B cell (primary cell): ENCODE data around the gene PITPNM1. TPM values are rescaled to one million over a fixed set of nuclear protein-coding genes. Genes with fewer than 3 reads are reported as not detected.

Experiments
- ATAC-seq: fragments of 200-7000 bp; cut with Tn5 transposase; one replicate; pipeline ENCODE4 v1.10.0; 2021; ENCODE audit warnings: low read depth, mild to moderate bottlenecking, moderate number of reproducible peaks, moderate library complexity
- CTCF ChIA-PET: fragments of 350-600 bp; sonication (Branson Sonifier 250); formaldehyde crosslinking; loops from one replicate; lab custom pipeline; 2021; ENCODE audit warnings: antibody characterized with exemption, inconsistent platforms; lab: Charles Lee
- POLR2A ChIA-PET: fragments of 350-600 bp; sonication (Branson Sonifier 250); formaldehyde crosslinking; loops from one replicate; lab custom pipeline; 2021; ENCODE audit warnings: antibody characterized with exemption; lab: Charles Lee
- DNase-seq: peaks from one replicate; pipeline ENCODE4 v3.0.0; 2013
- H2AFZ ChIP-seq: 2 replicates; pipeline ENCODE4 v1.6.1; 2012; ENCODE audit warnings: mild to moderate bottlenecking, low read depth, low read length; ENCODE audit not compliant: insufficient read depth, poor library complexity, severe bottlenecking
- H3K27ac ChIP-seq, 2 donors: 1 replicate in 1 of 2; 2 replicates in 1 of 2; pipeline ENCODE4 v1.5.1; 2012 to 2013; ENCODE audit warnings: low read length in 2 of 2, mild to moderate bottlenecking in 2 of 2, moderate library complexity in 1 of 2
- H3K27me3 ChIP-seq, 4 experiments: fragments of 200-600 bp in 1 of 4; sonication (generic) in 1 of 4; replicated peaks in 1 of 4; 1 replicate in 2 of 4; 2 replicates in 2 of 4; pipeline versions ENCODE4 v1.6.1 to v1.7.0; 2013 to 2016; ENCODE audit warnings: low read length in 3 of 4, mild to moderate bottlenecking in 2 of 4, mixed read lengths in 1 of 4, moderate library complexity in 1 of 4; ENCODE audit not compliant: insufficient read depth in 4 of 4, control insufficient read depth in 3 of 4; ENCODE audit errors: control extremely low read depth in 1 of 4
- H3K36me3 ChIP-seq, 2 experiments: replicated peaks in 1 of 2; 1 replicate in 1 of 2; 2 replicates in 1 of 2; pipeline versions ENCODE4 v1.6.1 to v1.7.1; 2013; ENCODE audit warnings: low read length in 1 of 2; ENCODE audit not compliant: insufficient read depth in 2 of 2, control insufficient read depth in 1 of 2; ENCODE audit errors: control extremely low read depth in 1 of 2, extremely low read depth in 1 of 2
- H3K4me1 ChIP-seq, 2 donors: fragments of 200-600 bp in 1 of 2; sonication (generic) in 1 of 2; 1 replicate in 1 of 2; 2 replicates in 1 of 2; pipeline versions ENCODE4 v1.5.1 to v1.6.1; 2013 to 2017; ENCODE audit warnings: low read length in 2 of 2; ENCODE audit not compliant: control insufficient read depth in 2 of 2, insufficient read depth in 2 of 2
- H3K4me2 ChIP-seq: replicated peaks from 2 replicates; pipeline ENCODE3; 2012; ENCODE audit warnings: mild to moderate bottlenecking, low read depth, low read length; ENCODE audit not compliant: poor library complexity, severe bottlenecking
- H3K4me3 ChIP-seq, 5 experiments: fragments of 200-600 bp in 1 of 5; sonication (generic) in 1 of 5; 1 replicate in 3 of 5; 2 replicates in 2 of 5; pipeline versions ENCODE4 v1.5.1 to v1.7.0; 2011 to 2016; ENCODE audit warnings: low read length in 4 of 5, mild to moderate bottlenecking in 4 of 5, low read depth in 2 of 5, control low read depth in 1 of 5, moderate library complexity in 1 of 5; ENCODE audit not compliant: insufficient read depth in 1 of 5; ENCODE audit errors: control extremely low read depth in 1 of 5, extremely low read depth in 1 of 5
- H3K79me2 ChIP-seq: fragments of 200-600 bp; sonication (generic); one replicate; pipeline ENCODE4 v1.6.0; 2016; ENCODE audit warnings: low read length; ENCODE audit not compliant: control insufficient read depth, insufficient read depth
- H3K9ac ChIP-seq: fragments of 200-600 bp; sonication (generic); 2 replicates; pipeline ENCODE4 v1.6.1; 2017; ENCODE audit warnings: mild to moderate bottlenecking, low read length, moderate library complexity
- H3K9me3 ChIP-seq, 3 donors: one replicate each; pipeline versions ENCODE4 v1.6.1 to v1.7.1; 2013; ENCODE audit warnings: low read length in 2 of 3; ENCODE audit not compliant: control insufficient read depth in 2 of 3, insufficient read depth in 1 of 3; ENCODE audit errors: control extremely low read depth in 1 of 3
- H4K20me1 ChIP-seq: 2 replicates; pipeline ENCODE4 v1.6.0; 2012; ENCODE audit warnings: mild to moderate bottlenecking, low read length; ENCODE audit not compliant: insufficient read depth, control insufficient read depth, poor library complexity, severe bottlenecking
- H3K27ac Mint-ChIP-seq: one replicate; pipeline ENCODE4 v1.8.0; 2021; ENCODE audit warnings: mixed read lengths
- H3K27me3 Mint-ChIP-seq: one replicate; pipeline ENCODE4 v1.8.0; 2021; ENCODE audit warnings: mixed read lengths
- H3K4me1 Mint-ChIP-seq: one replicate; pipeline ENCODE4 v1.8.0; 2021; ENCODE audit warnings: mixed read lengths
- H3K4me3 Mint-ChIP-seq: one replicate; pipeline ENCODE4 v1.8.0; 2021; ENCODE audit warnings: mixed read lengths
- H3K9me3 Mint-ChIP-seq: one replicate; pipeline ENCODE4 v1.8.0; 2022; ENCODE audit warnings: mixed read lengths; ENCODE audit not compliant: insufficient read depth
- EZH2 ChIP-seq: IDR thresholded peaks from 2 replicates; pipeline ENCODE4 v1.6.1; 2012; ENCODE audit warnings: borderline replicate concordance, low read depth, mild to moderate bottlenecking, moderate library complexity, low read length; ENCODE audit not compliant: insufficient read depth, poor library complexity, severe bottlenecking
- WGBS: methylation state at CpG from one replicate; pipeline ENCODE4 v1.1.5; 2013; ENCODE audit warnings: missing lambda C conversion rate; ENCODE audit not compliant: insufficient coverage; 5-methylcytosine and 5-hydroxymethylcytosine counted together
- intact Hi-C: fragments of 100-400 bp; cut with micrococcal nuclease; formaldehyde crosslinking; loops from one replicate; pipeline ENCODE4 v1.10.0; 2022
- polyA plus RNA-seq: library from polyadenylated mRNA; depleted of rRNA; stranded (reverse); fragments of >200 nt; gene quantifications from 2 replicates; pipeline ENCODE4 v1.2.3, GENCODE V29; 2012
- total RNA-seq, 2 donors: library from RNA; stranded (reverse); fragments of 120-200 nt in 1 of 2; gene quantifications; 1 replicate in 1 of 2; 2 replicates in 1 of 2; pipeline versions ENCODE4 v1.2.3 to v1.2.4, GENCODE V29; 2013 to 2022
- TF ChIP-seq, protein P1 (sequence below): fragments of 200-600 bp; IDR thresholded peaks from one replicate; pipeline ENCODE4 v1.8.0; 2022; ENCODE audit warnings: antibody characterized with exemption, mild to moderate bottlenecking

Gene PITPNM1
- total and polyA plus RNA-seq, 2 donors (not counting 1 experiment from before 2014, with no cell fraction given) = 152 to 166 TPM

DNA sequence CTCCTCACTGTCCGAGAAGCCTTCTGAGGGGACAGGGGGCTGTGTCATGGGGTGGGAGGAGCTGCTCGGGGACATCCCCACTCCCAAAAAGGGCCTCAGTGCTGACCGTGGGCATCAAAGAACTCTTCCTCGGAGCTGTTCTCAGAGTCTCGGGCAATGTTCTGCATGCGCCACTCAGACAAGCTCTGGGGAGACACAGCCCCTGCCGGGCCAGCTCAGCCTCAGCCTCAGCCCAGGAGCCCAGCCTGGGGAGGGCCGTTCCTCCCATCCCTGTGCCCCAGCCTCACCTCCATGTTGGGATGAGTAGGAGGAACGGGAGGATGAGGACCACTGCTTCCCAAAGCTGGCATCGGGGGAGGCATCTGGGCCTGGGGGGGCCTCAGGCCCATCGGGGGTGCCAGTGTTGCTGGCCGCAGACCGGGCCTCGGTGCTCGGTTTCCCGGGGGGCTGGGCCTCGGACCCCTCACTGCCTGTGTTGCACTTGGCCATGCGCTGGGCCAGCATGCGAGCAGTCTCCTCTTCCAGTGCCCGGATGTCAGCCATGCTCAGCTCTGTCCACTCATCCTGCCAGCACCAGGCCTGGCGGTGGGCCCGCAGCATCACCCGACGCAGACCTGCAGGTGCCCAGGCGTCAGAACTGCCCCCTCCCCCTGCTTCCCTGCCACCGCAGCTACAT is 5.2 kb downstream of the PITPNM1 start:
- ATAC-seq = no peak
- no peak for TF ChIP-seq EZH2
- TF ChIP-seq, protein P1, sequence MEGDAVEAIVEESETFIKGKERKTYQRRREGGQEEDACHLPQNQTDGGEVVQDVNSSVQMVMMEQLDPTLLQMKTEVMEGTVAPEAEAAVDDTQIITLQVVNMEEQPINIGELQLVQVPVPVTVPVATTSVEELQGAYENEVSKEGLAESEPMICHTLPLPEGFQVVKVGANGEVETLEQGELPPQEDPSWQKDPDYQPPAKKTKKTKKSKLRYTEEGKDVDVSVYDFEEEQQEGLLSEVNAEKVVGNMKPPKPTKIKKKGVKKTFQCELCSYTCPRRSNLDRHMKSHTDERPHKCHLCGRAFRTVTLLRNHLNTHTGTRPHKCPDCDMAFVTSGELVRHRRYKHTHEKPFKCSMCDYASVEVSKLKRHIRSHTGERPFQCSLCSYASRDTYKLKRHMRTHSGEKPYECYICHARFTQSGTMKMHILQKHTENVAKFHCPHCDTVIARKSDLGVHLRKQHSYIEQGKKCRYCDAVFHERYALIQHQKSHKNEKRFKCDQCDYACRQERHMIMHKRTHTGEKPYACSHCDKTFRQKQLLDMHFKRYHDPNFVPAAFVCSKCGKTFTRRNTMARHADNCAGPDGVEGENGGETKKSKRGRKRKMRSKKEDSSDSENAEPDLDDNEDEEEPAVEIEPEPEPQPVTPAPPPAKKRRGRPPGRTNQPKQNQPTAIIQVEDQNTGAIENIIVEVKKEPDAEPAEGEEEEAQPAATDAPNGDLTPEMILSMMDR = no peak
- peaks cover 57% of the 10 kb centered on the region for H4K20me1 ChIP-seq
- ChIA-PET CTCF (no interaction called here), POLR2A (interaction anchor here (0.5 kb wide), 1 partner anchor 79 kb away, joined by 4 read pairs; no protein-coding TSS in a partner anchor)
- peaks cover 38% of the 10 kb centered on the region for H3K79me2 ChIP-seq
- Mint-ChIP-seq H3K27me3 (no peaks in the 10 kb centered on the region), H3K4me1 (peaks cover 20% of the 10 kb centered on the region), H3K27ac (no peak overlapping the region), H3K4me3 (no peak overlapping the region), H3K9me3 (no peaks in the 10 kb centered on the region)
- intact Hi-C loops = no loop called here
- H3K4me1 ChIP-seq = peaks cover 11 to 16% of the 10 kb centered on the region in 2 donors
- H2AFZ ChIP-seq = no peak overlapping the region
- H3K4me2 ChIP-seq = no peak overlapping the region
- peaks cover 0 to 77% of the 10 kb centered on the region in 2 experiments for H3K36me3 ChIP-seq
- 97% methylated on average over 20 of the region's 26 CpGs for WGBS
- no peaks in the 10 kb centered on the region for H3K9me3 ChIP-seq
- DNase-seq = no peak
- H3K4me3 ChIP-seq = no peak overlapping the region
- H3K9ac ChIP-seq = no peak overlapping the region
- H3K27ac ChIP-seq = no peak overlapping the region
- H3K27me3 ChIP-seq = no peaks in the 10 kb centered on the region

DNA sequence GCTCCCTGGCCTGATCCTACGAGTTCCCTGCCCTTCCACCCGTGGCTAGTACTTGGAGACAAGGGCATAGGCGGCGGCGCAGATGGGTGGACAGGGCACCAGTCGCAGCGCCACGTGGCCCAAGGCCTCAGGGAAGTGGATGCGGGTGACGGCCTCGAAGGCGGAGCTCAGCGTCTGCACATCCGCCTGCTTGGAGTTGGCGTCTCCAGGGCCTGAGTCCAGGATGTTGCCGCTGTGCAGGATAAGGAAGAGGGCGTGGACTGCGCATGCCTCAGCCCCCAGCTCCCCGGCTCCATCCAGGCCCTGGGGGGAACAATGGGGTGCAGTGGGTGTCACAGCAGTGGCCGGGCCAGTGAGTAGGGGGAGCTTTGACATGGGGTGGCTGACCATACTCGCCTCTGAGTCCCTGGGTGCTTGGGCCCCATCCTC is 6.6 kb downstream of the PITPNM1 start:
- H3K9me3 Mint-ChIP-seq = no peaks in the 10 kb centered on the region
- H3K36me3 ChIP-seq = peaks cover 0 to 83% of the 10 kb centered on the region in 2 experiments
- ATAC-seq (no peak), DNase-seq (no peak)
- H3K27ac Mint-ChIP-seq = no peak overlapping the region
- no peak overlapping the region for H2AFZ ChIP-seq
- peaks cover 45% of the 10 kb centered on the region for H4K20me1 ChIP-seq
- intact Hi-C loops = no loop called here
- H3K27me3 Mint-ChIP-seq = no peaks in the 10 kb centered on the region
- no peak overlapping the region for H3K4me2 ChIP-seq
- no peak overlapping the region for H3K9ac ChIP-seq
- ChIA-PET POLR2A (no interaction called here), CTCF (no interaction called here)
- H3K9me3 ChIP-seq = no peaks in the 10 kb centered on the region
- H3K27me3 ChIP-seq = no peaks in the 10 kb centered on the region
- peaks cover 27% of the 10 kb centered on the region for H3K79me2 ChIP-seq
- H3K27ac ChIP-seq = no peak overlapping the region
- 97% methylated on average over 21 of the region's 21 CpGs for WGBS
- no peak overlapping the region for H3K4me3 Mint-ChIP-seq
- H3K4me1 ChIP-seq = peaks cover 6 to 8% of the 10 kb centered on the region in 2 donors
- peaks cover 10% of the 10 kb centered on the region for H3K4me1 Mint-ChIP-seq
- TF ChIP-seq, protein P1 = no peak
- TF ChIP-seq EZH2 = no peak
- H3K4me3 ChIP-seq = no peak overlapping the region
